HG02973 (cell line): ENCODE measurements around the gene GATAD2A.

Experiments
- ATAC-seq: cut with Tn5 transposase; IDR thresholded peaks from one replicate; pipeline ENCODE4 v1.9.1; 2021; ENCODE audit warnings: moderate library complexity; ENCODE audit not compliant: unreplicated experiment

Gene GATAD2A

GRCh38 chr19:19420570-19421298, 15.3 kb downstream of the GATAD2A start:
- ATAC-seq, result no peak

GRCh38 chr19:19421299-19421696, 15.8 kb downstream of the GATAD2A start:
- no peak for ATAC-seq

GRCh38 chr19:19422156-19422555, 16.7 kb downstream of the GATAD2A start:
- ATAC-seq, result no peak

- ATAC-seq, result no peak
Measured at GRCh38 chr19:19423322-19423721, 17.8 kb downstream of the GATAD2A start.

GRCh38 chr19:19425170-19425875, 19.8 kb downstream of the GATAD2A start:
- ATAC-seq, result no peak

- no peak for ATAC-seq
Measured at GRCh38 chr19:19426216-19426615, 20.7 kb downstream of the GATAD2A start.

- ATAC-seq, result no peak
Measured at GRCh38 chr19:19426799-19427198, 21.3 kb downstream of the GATAD2A start.

GRCh38 chr19:19427302-19427701, 21.8 kb downstream of the GATAD2A start:
- ATAC-seq, result no peak

- ATAC-seq, result no peak
Measured at GRCh38 chr19:19427944-19428343, 22.5 kb downstream of the GATAD2A start.

- no peak for ATAC-seq
Measured at GRCh38 chr19:19428746-19429145, 23.3 kb downstream of the GATAD2A start.

- no peak for ATAC-seq
Measured at GRCh38 chr19:19429361-19429760, 23.9 kb downstream of the GATAD2A start.

GRCh38 chr19:19432732-19433131, 27.3 kb downstream of the GATAD2A start:
- no peak for ATAC-seq

GRCh38 chr19:19433666-19434213, 28.3 kb downstream of the GATAD2A start:
- no peak for ATAC-seq

- no peak for ATAC-seq
Measured at GRCh38 chr19:19434483-19435045, 29.1 kb downstream of the GATAD2A start.

- ATAC-seq, result no peak
Measured at GRCh38 chr19:19436137-19436691, 30.7 kb downstream of the GATAD2A start.

GRCh38 chr19:19438366-19439175, 33.1 kb downstream of the GATAD2A start:
- ATAC-seq, result no peak

GRCh38 chr19:19439176-19439482, 33.7 kb downstream of the GATAD2A start:
- ATAC-seq, result no peak

GRCh38 chr19:19443283-19443682, 37.8 kb downstream of the GATAD2A start:
- ATAC-seq, result no peak

GRCh38 chr19:19443902-19444680, 38.6 kb downstream of the GATAD2A start:
- no peak for ATAC-seq

GRCh38 chr19:19444681-19445155, 39.2 kb downstream of the GATAD2A start:
- ATAC-seq, result no peak
